ENCODE data around the gene ESYT3. TPM values are rescaled to one million over a fixed set of nuclear protein-coding genes. Genes with fewer than 3 reads are reported as not detected.
"Not testable (repeated sequence)": the region's sequence is repeated elsewhere in the genome, so short reads cannot be mapped to it uniquely, and the experiment has no call there.

The ESYT3 gene
- total and polyA plus RNA-seq, 5 donors = 0.66 to 2.4 (median 1.3) TPM

GRCh38 chr3:138473391-138473790 is 39.0 kb downstream of the ESYT3 start:
- WGBS = 98% methylated on average over 8 of the region's 8 CpGs
- no peaks in the 10 kb centered on the region for H3K27me3 ChIP-seq (ENCODE audit: control insufficient read depth, insufficient read depth)
- no peak for ATAC-seq

GRCh38 chr3:138474163-138474562 is 39.7 kb downstream of the ESYT3 start:
- intact Hi-C loops (cut with DNase I) = no loop called here
- Histone ChIP-seq H3K27ac (ENCODE audit: low read length) (no peak overlapping the region), H3K9me3 (ENCODE audit: control insufficient read depth, low read length) (no peaks in the 10 kb centered on the region), H3K27me3 (ENCODE audit: control insufficient read depth, insufficient read depth) (no peaks in the 10 kb centered on the region), H3K4me1 (ENCODE audit: control insufficient read depth, insufficient read depth, low read length) (peaks cover 2% of the 10 kb centered on the region), H3K4me3 (ENCODE audit: low read length) (no peak overlapping the region)
- DNase-seq = no peak
- 61% methylated on average over 6 of the region's 6 CpGs for WGBS
- ATAC-seq = peak; percentile 39 to 48

More at GRCh38 chr3:138473391-138473790, 39.0 kb downstream of the ESYT3 start:
- DNase-seq = no peak
- peaks cover 2% of the 10 kb centered on the region for H3K4me1 ChIP-seq (ENCODE audit: control insufficient read depth, insufficient read depth, low read length)
- H3K4me3 ChIP-seq (ENCODE audit: low read length) = no peak overlapping the region
- no peak overlapping the region for H3K27ac ChIP-seq (ENCODE audit: low read length)
- no peaks in the 10 kb centered on the region for H3K9me3 ChIP-seq (ENCODE audit: control insufficient read depth, low read length)
- intact Hi-C loops (cut with DNase I) = no loop called here

GRCh38 chr3:138476526-138476925 is 42.1 kb downstream of the ESYT3 start:
- Histone ChIP-seq H3K27me3 (ENCODE audit: control insufficient read depth, insufficient read depth) (no peaks in the 10 kb centered on the region), H3K4me1 (ENCODE audit: control insufficient read depth, insufficient read depth, low read length) (peaks cover 2% of the 10 kb centered on the region), H3K4me3 (ENCODE audit: low read length) (no peak overlapping the region), H3K9me3 (ENCODE audit: control insufficient read depth, low read length) (no peaks in the 10 kb centered on the region), H3K27ac (ENCODE audit: low read length) (no peak overlapping the region)
- WGBS = 97% methylated on average over 2 of the region's 2 CpGs
- intact Hi-C loops (cut with DNase I) = no loop called here
- ATAC-seq = no peak
- no peak for DNase-seq

- Histone ChIP-seq H3K27me3 (ENCODE audit: control insufficient read depth, insufficient read depth) (no peaks in the 10 kb centered on the region), H3K27ac (ENCODE audit: low read length) (no peak overlapping the region), H3K9me3 (ENCODE audit: control insufficient read depth, low read length) (no peaks in the 10 kb centered on the region), H3K4me3 (ENCODE audit: low read length) (no peak overlapping the region), H3K4me1 (ENCODE audit: control insufficient read depth, insufficient read depth, low read length) (peaks cover 2% of the 10 kb centered on the region)
- no peak for ATAC-seq
- intact Hi-C loops (cut with DNase I) = no loop called here
- DNase-seq = no peak
These were observed 42.7 kb downstream of the ESYT3 start for GRCh38 chr3:138477120-138477519.

GRCh38 chr3:138477801-138478200 is 43.4 kb downstream of the ESYT3 start:
- no peaks in the 10 kb centered on the region for H3K9me3 ChIP-seq (ENCODE audit: control insufficient read depth, low read length)
- H3K27me3 ChIP-seq (ENCODE audit: control insufficient read depth, insufficient read depth) = no peaks in the 10 kb centered on the region
- intact Hi-C loops (cut with DNase I) = no loop called here
- no peak overlapping the region for H3K27ac ChIP-seq (ENCODE audit: low read length)
- H3K4me1 ChIP-seq (ENCODE audit: control insufficient read depth, insufficient read depth, low read length) = peaks cover 2% of the 10 kb centered on the region
- ATAC-seq = no peak
- no peak overlapping the region for H3K4me3 ChIP-seq (ENCODE audit: low read length)
- 93% methylated on average over 3 of the region's 3 CpGs for WGBS
- DNase-seq = no peak

GRCh38 chr3:138479438-138479863 is 45.0 kb downstream of the ESYT3 start:
- Histone ChIP-seq H3K9me3 (ENCODE audit: control insufficient read depth, low read length) (no peaks in the 10 kb centered on the region), H3K4me3 (ENCODE audit: low read length) (no peak overlapping the region), H3K27me3 (ENCODE audit: control insufficient read depth, insufficient read depth) (no peaks in the 10 kb centered on the region), H3K4me1 (ENCODE audit: control insufficient read depth, insufficient read depth, low read length) (peaks cover 2% of the 10 kb centered on the region), H3K27ac (ENCODE audit: low read length) (no peak overlapping the region)
- DNase-seq (no peak), ATAC-seq (peak in 1 of 2 donors; percentile 13)
- intact Hi-C loops (cut with DNase I) = no loop called here
- WGBS = 25% methylated on average over 4 of the region's 4 CpGs

GRCh38 chr3:138484672-138485071 is 50.3 kb downstream of the ESYT3 start:
- ATAC-seq; H3K9me3 ChIP-seq (ENCODE audit: control insufficient read depth, low read length); H3K4me1 ChIP-seq (ENCODE audit: control insufficient read depth, insufficient read depth, low read length); DNase-seq; intact Hi-C loops (cut with DNase I); H3K27ac ChIP-seq (ENCODE audit: low read length); H3K27me3 ChIP-seq (ENCODE audit: control insufficient read depth, insufficient read depth); H3K4me3 ChIP-seq (ENCODE audit: low read length): not testable (repeated sequence)
- WGBS = 97% methylated on average over 17 of the region's 17 CpGs

GRCh38 chr3:138486580-138486979 is 52.2 kb downstream of the ESYT3 start:
- H3K4me3 ChIP-seq (ENCODE audit: low read length); intact Hi-C loops (cut with DNase I); DNase-seq; H3K4me1 ChIP-seq (ENCODE audit: control insufficient read depth, insufficient read depth, low read length); H3K9me3 ChIP-seq (ENCODE audit: control insufficient read depth, low read length); H3K27me3 ChIP-seq (ENCODE audit: control insufficient read depth, insufficient read depth); H3K27ac ChIP-seq (ENCODE audit: low read length); ATAC-seq: not testable (repeated sequence)
- 91% methylated on average over 6 of the region's 6 CpGs for WGBS

GRCh38 chr3:138491971-138492370 is 57.6 kb downstream of the ESYT3 start:
- WGBS = 98% methylated on average over 1 of the region's 1 CpG
- DNase-seq (no peak), ATAC-seq (no peak)
- intact Hi-C loops (cut with DNase I) = no loop called here
- no peaks in the 10 kb centered on the region for H3K9me3 ChIP-seq (ENCODE audit: control insufficient read depth, low read length)
- H3K27me3 ChIP-seq (ENCODE audit: control insufficient read depth, insufficient read depth) = no peaks in the 10 kb centered on the region
- peaks cover 7% of the 10 kb centered on the region for H3K4me1 ChIP-seq (ENCODE audit: control insufficient read depth, insufficient read depth, low read length)
- H3K27ac ChIP-seq (ENCODE audit: low read length) = peak overlapping the region; percentile 40
- H3K4me3 ChIP-seq (ENCODE audit: low read length) = no peak overlapping the region

- ATAC-seq (peak; percentile 26 to 38), DNase-seq (no peak)
- H3K4me1 ChIP-seq (ENCODE audit: control insufficient read depth, insufficient read depth, low read length) = peaks cover 7% of the 10 kb centered on the region
- 89% methylated on average over 4 of the region's 4 CpGs for WGBS
- intact Hi-C loops (cut with DNase I) = no loop called here
- peak overlapping the region; percentile 92 for H3K27ac ChIP-seq (ENCODE audit: low read length)
- no peaks in the 10 kb centered on the region for H3K27me3 ChIP-seq (ENCODE audit: control insufficient read depth, insufficient read depth)
- no peaks in the 10 kb centered on the region for H3K9me3 ChIP-seq (ENCODE audit: control insufficient read depth, low read length)
- H3K4me3 ChIP-seq (ENCODE audit: low read length) = no peak overlapping the region
These were observed 58.7 kb downstream of the ESYT3 start for GRCh38 chr3:138492980-138493675.

GRCh38 chr3:138493804-138494606 is 59.6 kb downstream of the ESYT3 start:
- DNase-seq (no peak), ATAC-seq (peak; percentile 78 to 79)
- no peaks in the 10 kb centered on the region for H3K9me3 ChIP-seq (ENCODE audit: control insufficient read depth, low read length)
- H3K27ac ChIP-seq (ENCODE audit: low read length) = peak overlapping the region; percentile 78
- 80% methylated on average over 3 of the region's 3 CpGs for WGBS
- intact Hi-C loops (cut with DNase I) = no loop called here
- H3K4me3 ChIP-seq (ENCODE audit: low read length) = no peak overlapping the region
- no peaks in the 10 kb centered on the region for H3K27me3 ChIP-seq (ENCODE audit: control insufficient read depth, insufficient read depth)
- H3K4me1 ChIP-seq (ENCODE audit: control insufficient read depth, insufficient read depth, low read length) = peaks cover 7% of the 10 kb centered on the region
